ENCODE measurements around the gene NTN1.
"Not testable (repeated sequence)": the region's sequence is repeated elsewhere in the genome, so short reads cannot be mapped to it uniquely, and the experiment has no call there.

Gene NTN1

DNA sequence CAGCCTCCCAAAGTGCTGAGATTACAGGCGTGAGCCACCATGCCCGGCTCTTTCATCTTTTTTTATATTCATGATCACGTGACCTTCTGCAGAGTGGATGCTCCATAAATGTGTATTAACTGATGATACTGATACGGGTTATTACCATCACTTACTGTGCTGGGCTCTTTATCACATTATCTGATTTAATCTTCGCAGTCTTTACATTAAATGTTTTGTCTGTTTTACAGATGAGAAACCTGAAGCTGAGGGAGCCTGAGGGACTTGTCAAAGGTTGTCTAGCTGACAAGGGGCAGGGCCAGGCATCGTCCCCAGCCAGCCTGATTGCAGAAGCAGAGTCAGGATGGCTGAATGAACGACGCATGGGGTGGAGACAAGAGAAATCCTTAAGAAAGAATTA lies 104.4 kb downstream of the NTN1 start:
- DNase-seq, result no peak

GRCh38 chr17:9127340-9127739 lies 106.0 kb downstream of the NTN1 start:
- no peak for DNase-seq

DNA sequence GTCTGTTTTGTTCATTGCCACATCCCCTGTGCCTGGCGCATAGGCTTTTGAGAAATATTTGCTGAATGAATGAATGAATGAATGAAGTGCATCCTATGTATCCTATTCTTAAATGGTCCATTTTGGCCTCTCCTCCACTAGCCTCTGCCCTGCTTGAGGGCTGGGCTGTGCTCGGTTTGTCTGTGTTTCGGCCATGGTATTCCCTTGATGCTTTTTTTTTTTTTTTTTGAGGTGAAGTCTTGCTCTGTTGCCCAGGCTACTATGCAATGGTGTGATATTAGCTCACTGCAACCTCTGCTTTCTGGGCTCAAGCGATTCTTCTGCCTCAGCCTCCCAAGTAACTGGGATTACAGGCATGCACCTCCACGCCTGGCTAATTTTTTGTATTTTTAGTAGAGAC lies 110.1 kb downstream of the NTN1 start:
- DNase-seq, result no peak

GRCh38 chr17:9132291-9132690 lies 111.0 kb downstream of the NTN1 start:
- no peak for DNase-seq

DNA sequence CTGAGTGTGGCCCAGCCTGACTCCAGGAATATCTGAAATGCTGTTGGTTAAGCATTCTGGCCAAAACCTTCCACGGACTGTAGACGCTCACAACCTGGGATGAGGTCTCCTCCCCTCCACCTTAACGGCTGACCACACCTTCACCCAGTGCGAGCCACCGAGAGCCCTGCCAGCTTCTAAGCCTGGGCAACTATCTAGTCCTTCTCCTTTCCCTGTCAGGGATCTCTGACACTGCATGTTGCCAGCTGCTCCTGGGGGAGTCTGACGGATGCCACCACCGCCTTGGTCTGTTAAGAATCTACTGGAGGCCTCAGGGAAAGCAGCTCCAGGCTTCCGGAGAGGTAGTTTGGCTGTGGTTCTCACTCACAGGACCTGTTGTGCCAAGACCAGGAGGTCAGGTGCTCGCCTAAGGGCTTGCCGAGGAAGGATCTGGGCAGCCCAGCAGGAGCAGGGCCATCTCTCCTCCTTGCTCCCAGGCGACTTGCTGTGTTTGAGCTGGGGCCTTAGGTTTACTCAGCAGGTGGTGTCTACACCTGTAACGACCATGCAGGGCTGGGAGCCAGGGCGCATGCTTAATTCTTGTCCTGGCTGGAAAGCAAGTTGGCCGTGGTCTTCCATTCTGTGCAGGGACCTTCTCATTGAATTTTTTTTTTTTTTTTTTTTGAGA lies 111.8 kb downstream of the NTN1 start:
- no peak for DNase-seq

- DNase-seq, result no peak
Measured at GRCh38 chr17:9138161-9138717, 116.9 kb downstream of the NTN1 start.

DNA sequence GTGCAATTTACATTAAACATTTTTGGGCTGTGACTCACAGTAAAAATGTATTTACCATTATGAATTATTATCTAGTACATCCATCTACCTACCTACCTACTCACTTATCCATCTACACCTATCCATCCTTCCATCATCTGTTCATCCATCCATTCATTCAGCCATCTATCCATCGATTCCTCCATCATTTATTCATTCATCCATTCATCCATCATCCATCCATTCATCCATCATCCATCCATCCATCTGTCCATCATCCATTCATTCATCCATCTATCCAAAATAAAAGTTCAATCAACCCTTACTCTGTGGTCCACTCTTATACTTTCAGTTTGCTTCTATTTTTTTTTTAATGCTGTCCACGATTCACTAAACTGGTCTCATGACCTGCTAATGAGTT lies 118.4 kb downstream of the NTN1 start:
- no peak for DNase-seq

DNA sequence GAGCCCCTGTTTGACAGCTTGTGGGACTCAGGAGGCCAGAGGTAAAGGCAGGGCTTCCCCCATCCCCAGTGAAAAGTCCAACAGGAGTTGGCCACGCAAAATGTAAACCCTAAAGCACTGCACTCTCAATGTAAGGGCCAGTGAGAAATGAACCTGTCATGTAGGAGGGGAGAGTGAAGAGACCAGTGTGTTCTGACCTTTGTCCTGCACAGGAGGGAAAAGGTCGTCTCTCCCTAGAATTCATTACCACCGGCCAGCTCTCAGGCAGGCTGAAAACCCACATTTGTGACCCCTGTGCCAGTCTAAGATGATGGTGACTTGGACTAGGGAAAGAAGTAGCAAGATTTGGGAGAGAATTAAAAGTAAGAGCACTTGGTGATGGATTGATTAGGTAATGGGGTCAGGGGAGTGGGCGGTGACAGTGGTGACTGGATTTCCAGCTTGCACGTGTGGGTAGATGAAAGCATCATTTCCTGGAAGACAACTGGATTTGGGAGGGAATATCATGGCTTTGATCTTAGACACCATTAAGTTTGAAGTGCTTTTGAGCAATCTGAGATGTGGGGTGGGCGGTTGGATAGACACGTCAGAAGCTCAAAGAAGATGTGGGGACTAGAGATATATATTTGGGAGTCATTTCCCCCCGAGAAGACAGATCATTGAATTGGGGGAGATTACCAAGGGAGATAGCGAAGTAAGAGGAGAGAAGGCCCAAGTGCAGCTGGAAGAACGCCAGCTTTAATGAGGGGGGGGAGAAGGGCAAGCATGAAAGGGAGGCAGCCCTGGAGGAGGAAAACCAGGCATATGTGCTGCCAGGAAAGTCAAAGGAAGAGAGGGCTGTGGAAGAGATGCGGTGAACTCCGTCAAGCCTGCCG lies 119.5 kb downstream of the NTN1 start:
- DNase-seq, result no peak

- DNase-seq, result no peak
Measured at GRCh38 chr17:9141425-9141753, 120.1 kb downstream of the NTN1 start.

DNA sequence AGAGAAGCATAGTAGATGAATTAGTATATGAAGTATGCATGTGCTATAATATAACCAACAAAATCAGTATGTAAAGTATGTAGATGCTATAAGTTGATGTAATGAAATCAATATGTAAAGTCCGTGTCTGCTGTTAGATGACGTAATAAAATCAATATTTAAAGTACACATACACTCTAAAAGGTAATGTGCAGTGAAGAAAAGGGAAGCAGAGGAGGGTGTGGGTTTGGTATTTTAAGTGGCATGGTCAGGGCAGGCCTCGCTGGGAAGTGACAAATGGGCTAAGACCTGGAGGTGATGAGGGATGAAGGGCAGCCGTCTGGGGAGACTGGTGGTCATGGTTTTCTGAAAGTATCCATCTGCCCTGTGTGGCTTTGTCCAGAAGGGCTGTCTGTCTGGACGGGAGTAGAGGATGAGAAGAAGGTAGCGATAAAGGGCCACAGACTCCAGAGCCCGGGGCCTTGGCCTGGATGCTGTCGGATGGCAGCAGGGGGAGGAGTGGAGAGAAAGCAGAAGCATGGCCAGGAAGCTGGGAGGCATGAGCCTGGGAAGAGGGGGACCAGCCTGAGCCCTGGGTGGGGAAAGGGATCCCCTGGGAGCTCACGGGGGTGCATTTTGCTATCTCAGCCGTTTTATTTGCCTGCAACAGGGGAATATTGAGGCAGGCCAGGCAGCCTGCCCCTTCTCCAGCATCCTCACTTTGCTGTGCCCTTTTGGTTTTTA lies 121.6 kb downstream of the NTN1 start:
- DNase-seq, result no peak

DNA sequence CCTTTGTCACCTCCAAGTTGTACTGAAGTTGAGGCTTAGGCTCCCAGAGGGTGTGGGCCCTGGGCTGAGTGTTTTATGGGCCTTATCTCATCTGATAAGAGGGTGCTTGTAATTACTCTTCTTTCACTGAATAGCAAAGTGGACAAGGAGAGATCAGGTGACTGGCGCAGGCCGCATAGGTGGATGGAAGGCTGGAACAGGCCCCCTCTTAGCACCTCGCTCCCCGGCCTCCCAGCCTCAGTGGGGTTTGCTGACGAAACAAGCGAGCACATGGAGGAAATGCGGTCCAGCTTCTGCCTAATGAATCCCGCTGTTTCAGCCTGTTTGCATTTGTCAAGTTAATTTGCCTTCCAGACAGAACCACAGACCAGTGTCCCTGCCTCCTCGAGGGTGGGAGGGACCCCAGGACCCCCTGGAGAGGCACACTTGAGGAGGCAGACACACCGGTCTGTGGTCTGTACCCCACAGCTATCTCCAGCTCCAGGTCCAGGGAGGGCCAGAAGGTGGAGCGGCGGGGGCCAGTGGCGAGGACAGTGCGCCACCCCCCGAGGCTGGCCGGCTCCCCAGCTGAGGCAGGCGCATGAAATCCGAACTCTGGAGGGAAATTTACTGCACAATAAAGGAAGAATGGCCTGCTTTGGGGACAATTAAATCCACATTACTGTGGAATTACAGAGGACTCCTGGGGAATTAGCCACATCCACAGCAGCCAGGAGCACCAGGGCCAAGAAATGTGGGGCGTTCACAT lies 123.4 kb downstream of the NTN1 start:
- no peak for DNase-seq

DNA sequence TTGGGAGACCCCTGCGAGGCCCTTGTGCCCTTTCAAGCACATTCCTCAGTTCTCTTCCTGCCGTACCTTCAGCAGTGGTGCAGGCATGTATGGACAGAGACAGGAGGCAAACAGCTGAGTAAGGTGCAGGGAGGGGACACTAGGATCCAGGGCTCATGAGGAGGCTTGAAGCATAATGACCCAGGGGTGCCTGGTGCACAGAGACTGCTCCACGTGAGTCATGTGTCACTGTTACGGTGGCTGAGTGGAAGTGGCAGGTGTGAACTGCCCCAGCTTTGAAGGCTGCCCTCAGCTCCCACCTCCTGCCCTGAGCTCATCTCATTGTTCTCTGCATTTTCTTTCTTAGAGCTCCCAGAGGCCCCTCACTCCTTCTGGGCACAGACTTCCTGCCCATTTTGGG lies 124.8 kb downstream of the NTN1 start:
- DNase-seq, result no peak

DNA sequence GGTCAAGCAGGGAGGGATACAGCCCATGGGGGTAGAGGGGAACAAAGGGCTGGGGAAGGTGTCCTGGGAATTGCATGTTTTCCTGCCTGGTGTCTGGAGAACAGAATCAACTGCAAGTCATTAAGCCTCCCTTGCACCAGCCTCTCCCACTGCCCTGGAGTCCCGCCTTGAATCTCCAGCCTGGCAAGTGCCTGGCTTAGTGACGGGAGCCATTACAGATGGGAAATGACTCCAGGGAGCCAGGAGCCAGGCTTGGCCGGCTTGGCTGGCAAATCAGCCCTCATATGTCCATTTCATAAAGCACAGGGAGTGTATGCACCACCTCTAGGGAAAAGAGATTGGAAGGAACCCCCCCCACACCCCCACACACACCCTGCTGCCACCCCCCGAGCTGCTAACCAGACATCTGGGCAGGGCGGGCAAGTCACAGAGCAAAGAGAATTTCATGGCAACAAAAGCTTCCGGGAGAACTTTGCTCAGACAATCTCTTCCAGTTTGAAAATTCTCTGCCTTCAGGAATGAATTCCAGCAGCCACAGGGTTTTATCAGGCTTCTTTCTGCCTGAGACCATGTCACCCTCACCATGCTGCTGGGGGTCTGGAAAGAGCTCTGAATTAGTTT lies 127.7 kb downstream of the NTN1 start:
- no peak for DNase-seq

- no peak for DNase-seq
Measured at GRCh38 chr17:9150446-9151090, 129.3 kb downstream of the NTN1 start.

- DNase-seq, result no peak
Measured at GRCh38 chr17:9151091-9151490, 129.8 kb downstream of the NTN1 start.

- not testable (repeated sequence) for DNase-seq
Measured at GRCh38 chr17:9151740-9152139, 130.4 kb downstream of the NTN1 start.

GRCh38 chr17:9158544-9159452 lies 137.5 kb downstream of the NTN1 start:
- no peak for DNase-seq

DNA sequence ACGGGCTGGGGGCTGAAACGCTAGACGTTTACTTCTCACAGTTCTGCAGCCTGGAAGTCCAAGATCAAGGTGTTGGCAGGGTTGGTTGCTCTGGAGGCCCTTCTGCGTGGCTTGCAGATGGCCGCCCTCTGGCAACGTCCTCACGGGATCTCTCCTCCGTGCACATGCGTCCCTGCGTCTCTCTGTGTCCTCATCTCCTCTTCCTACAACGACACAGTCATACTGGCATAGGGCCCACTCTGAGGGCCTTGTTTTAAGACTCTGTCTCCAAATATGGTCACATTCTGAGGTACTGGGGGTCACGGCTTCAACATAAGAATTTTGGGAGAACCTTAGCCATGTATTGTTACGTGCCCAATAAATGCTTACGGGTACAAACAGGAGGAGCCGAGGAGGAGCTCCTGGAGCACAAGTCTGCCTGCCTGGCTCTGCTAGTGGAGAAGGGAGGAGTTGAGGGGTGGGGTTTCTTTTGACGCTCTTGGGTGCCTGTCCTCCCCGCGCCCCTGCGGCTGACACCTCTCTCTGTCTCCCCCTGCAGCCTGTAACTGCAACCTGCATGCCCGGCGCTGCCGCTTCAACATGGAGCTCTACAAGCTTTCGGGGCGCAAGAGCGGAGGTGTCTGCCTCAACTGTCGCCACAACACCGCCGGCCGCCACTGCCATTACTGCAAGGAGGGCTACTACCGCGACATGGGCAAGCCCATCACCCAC lies 141.1 kb downstream of the NTN1 start:
- DNase-seq, result no peak

- no peak for DNase-seq
Measured at GRCh38 chr17:9166788-9167187, 145.5 kb downstream of the NTN1 start.

DNA sequence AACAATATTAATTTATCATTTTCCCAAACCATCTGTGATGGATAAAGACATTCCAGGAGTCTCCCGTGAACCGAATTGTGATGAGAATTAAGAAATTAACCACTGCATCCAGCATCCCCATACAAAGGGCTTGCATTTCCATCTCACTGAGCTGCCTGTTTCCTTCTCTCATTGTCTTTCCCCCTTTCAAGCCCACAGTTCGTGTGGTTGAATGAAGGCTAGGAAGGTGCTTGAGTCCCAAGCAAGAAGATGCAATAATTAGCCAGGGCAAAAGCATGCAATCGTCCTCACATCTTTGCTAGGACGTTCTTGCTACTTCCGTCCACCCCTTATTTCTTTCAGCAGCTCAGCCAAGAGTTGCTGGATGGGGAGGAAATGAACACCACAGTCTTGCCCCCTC lies 146.1 kb downstream of the NTN1 start:
- DNase-seq, result no peak
